Osteoblast (primary cell): ENCODE data around the gene ATP12A. TPM values are rescaled to one million over a fixed set of nuclear protein-coding genes. Genes with fewer than 3 reads are reported as not detected.
"Not testable (repeated sequence)": the region's sequence is repeated elsewhere in the genome, so short reads cannot be mapped to it uniquely, and the experiment has no call there.

Experiments used
- DNase-seq: peaks from one replicate; pipeline ENCODE4 v3.0.0; 2011; ENCODE audit warnings: low spot score, mixed read lengths; ENCODE audit not compliant: insufficient read length; ENCODE audit errors: missing footprints
- H2AFZ ChIP-seq: 2 replicates; pipeline ENCODE4 v1.6.0; 2011; ENCODE audit warnings: mild to moderate bottlenecking, low read length
- H3K27ac ChIP-seq: 2 replicates; pipeline ENCODE4 v1.5.1; 2011; ENCODE audit warnings: mild to moderate bottlenecking, low read depth, low read length, moderate library complexity
- H3K27me3 ChIP-seq: 2 replicates; pipeline ENCODE4 v1.6.0; 2012; ENCODE audit warnings: mild to moderate bottlenecking, control low read depth, inconsistent platforms, low read length, moderate library complexity; ENCODE audit not compliant: insufficient read depth
- H3K36me3 ChIP-seq: 2 replicates; pipeline ENCODE4 v1.5.1; 2011; ENCODE audit warnings: mild to moderate bottlenecking, low read length, control low read depth, moderate library complexity; ENCODE audit not compliant: insufficient read depth
- H3K4me1 ChIP-seq: 2 replicates; pipeline ENCODE4 v1.5.1; 2011; ENCODE audit warnings: mild to moderate bottlenecking, low read length, control low read depth, moderate library complexity; ENCODE audit not compliant: insufficient read depth
- H3K4me2 ChIP-seq: 2 replicates; pipeline ENCODE4 v1.6.0; 2011; ENCODE audit warnings: mild to moderate bottlenecking, low read length; ENCODE audit not compliant: insufficient read depth
- H3K4me3 ChIP-seq: fragments of 200-600 bp; sonication (generic); 3 replicates; pipeline ENCODE4 v1.5.1; 2012; ENCODE audit warnings: mild to moderate bottlenecking, low read length, inconsistent platforms; ENCODE audit not compliant: insufficient read depth
- H3K79me2 ChIP-seq: 2 replicates; pipeline ENCODE4 v1.6.0; 2012; ENCODE audit warnings: mild to moderate bottlenecking, low read length, control low read depth, inconsistent platforms; ENCODE audit not compliant: insufficient read depth
- H3K9me3 ChIP-seq: 2 replicates; pipeline ENCODE4 v1.5.1; 2011; ENCODE audit warnings: low read depth, low read length, control low read depth
- H4K20me1 ChIP-seq: 2 replicates; pipeline ENCODE4 v1.6.0; 2012; ENCODE audit warnings: mild to moderate bottlenecking, low read length, control low read depth; ENCODE audit not compliant: insufficient read depth
- total RNA-seq: library from RNA; depleted of rRNA; stranded (reverse); fragments of >200 nt; gene quantifications from 2 replicates; pipeline ENCODE4 v1.2.3, GENCODE V29; 2012
- TF ChIP-seq, protein P1 (sequence below): IDR thresholded peaks from 2 replicates; pipeline ENCODE4 v1.5.1; 2011; ENCODE audit warnings: mild to moderate bottlenecking, low read depth, low read length, moderate library complexity; ENCODE audit errors: extremely low read depth

The ATP12A gene
- total RNA-seq, 1 donor = not detected

DNA sequence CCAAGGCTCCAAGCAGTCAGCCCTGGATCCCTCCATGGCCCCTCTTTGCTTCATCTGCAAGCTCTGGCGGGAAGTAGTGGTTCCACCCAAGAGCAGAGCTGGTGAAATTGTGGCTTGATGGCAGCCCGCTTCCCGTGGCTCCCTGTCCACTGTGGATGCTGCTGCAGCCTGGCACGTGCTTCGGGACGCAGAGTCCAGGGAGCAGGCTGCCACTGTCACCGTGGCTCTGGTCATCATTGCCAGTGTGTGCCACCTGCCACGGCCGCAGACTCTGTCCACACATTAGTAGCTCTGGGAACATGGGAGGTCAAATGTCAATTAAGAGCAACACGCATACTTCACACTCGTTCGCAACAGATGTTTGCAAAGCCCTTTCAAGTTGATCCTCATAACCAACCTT lies 43.0 kb downstream of the ATP12A start:
- no peak for DNase-seq
- Histone ChIP-seq H3K27me3 (no peaks in the 10 kb centered on the region), H3K4me1 (no peaks in the 10 kb centered on the region)

DNA sequence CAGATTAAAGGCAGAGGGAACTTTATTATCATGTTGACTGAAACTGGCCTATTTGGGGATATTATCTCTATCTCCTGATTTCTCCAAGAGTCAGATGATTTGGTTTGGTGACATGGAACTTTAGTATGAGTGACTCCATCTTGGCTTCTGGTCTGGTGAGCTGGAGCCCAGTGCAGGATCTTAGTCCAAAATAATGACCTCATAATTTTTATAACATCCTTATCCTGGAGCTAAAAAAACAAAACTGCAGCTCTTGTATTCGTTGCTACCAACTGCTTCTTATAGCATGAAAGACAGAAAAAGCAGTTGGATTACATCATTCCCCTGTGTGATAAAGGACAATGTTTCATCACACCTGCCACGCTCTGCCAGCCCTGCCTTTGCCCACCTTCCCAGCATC lies 44.5 kb downstream of the ATP12A start:
- H3K4me3 ChIP-seq = no peak overlapping the region
- H3K27me3 ChIP-seq = no peaks in the 10 kb centered on the region
- no peak overlapping the region for H3K27ac ChIP-seq
- TF ChIP-seq, protein P1, sequence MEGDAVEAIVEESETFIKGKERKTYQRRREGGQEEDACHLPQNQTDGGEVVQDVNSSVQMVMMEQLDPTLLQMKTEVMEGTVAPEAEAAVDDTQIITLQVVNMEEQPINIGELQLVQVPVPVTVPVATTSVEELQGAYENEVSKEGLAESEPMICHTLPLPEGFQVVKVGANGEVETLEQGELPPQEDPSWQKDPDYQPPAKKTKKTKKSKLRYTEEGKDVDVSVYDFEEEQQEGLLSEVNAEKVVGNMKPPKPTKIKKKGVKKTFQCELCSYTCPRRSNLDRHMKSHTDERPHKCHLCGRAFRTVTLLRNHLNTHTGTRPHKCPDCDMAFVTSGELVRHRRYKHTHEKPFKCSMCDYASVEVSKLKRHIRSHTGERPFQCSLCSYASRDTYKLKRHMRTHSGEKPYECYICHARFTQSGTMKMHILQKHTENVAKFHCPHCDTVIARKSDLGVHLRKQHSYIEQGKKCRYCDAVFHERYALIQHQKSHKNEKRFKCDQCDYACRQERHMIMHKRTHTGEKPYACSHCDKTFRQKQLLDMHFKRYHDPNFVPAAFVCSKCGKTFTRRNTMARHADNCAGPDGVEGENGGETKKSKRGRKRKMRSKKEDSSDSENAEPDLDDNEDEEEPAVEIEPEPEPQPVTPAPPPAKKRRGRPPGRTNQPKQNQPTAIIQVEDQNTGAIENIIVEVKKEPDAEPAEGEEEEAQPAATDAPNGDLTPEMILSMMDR = no peak
- no peak overlapping the region for H2AFZ ChIP-seq
- H3K9me3 ChIP-seq = no peaks in the 10 kb centered on the region
- no peak for DNase-seq
- H3K4me1 ChIP-seq = no peaks in the 10 kb centered on the region
- H3K79me2 ChIP-seq = no peaks in the 10 kb centered on the region
- H4K20me1 ChIP-seq = no peaks in the 10 kb centered on the region
- no peaks in the 10 kb centered on the region for H3K36me3 ChIP-seq
- H3K4me2 ChIP-seq = no peak overlapping the region

More for the DNA sequence above, 43.0 kb downstream of the ATP12A start:
- no peak overlapping the region for H3K4me3 ChIP-seq
- no peak overlapping the region for H3K4me2 ChIP-seq
- no peaks in the 10 kb centered on the region for H4K20me1 ChIP-seq
- no peaks in the 10 kb centered on the region for H3K79me2 ChIP-seq
- no peaks in the 10 kb centered on the region for H3K36me3 ChIP-seq
- no peak overlapping the region for H3K27ac ChIP-seq
- no peaks in the 10 kb centered on the region for H3K9me3 ChIP-seq
- no peak overlapping the region for H2AFZ ChIP-seq
- TF ChIP-seq, protein P1 = no peak

DNA sequence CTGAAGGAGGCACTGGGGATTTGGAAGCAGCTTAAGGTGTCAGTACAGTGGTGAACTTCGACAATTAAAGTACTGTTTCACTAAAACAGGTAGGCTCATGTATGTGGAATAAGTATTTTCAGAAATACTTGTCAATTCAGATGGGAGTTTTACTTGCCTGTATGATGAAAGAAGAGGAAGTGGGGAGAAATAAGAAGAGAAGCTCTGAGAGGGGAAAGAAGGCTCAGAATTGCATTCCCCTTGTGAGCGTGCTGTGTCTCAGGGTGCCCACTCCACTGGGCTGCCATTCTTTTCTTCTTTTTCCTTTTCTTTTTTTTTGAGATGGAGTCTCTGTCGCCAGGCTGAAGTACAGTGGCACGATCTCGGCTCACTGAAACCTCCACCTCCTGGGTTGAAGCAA lies 45.2 kb downstream of the ATP12A start:
- Histone ChIP-seq H3K27me3 (no peaks in the 10 kb centered on the region), H2AFZ (no peak overlapping the region), H3K9me3 (no peaks in the 10 kb centered on the region), H3K27ac (no peak overlapping the region), H3K79me2 (no peaks in the 10 kb centered on the region), H3K4me3 (no peak overlapping the region), H3K36me3 (no peaks in the 10 kb centered on the region), H4K20me1 (no peaks in the 10 kb centered on the region), H3K4me2 (no peak overlapping the region), H3K4me1 (no peaks in the 10 kb centered on the region)
- no peak for DNase-seq
- TF ChIP-seq, protein P1 = no peak

DNA sequence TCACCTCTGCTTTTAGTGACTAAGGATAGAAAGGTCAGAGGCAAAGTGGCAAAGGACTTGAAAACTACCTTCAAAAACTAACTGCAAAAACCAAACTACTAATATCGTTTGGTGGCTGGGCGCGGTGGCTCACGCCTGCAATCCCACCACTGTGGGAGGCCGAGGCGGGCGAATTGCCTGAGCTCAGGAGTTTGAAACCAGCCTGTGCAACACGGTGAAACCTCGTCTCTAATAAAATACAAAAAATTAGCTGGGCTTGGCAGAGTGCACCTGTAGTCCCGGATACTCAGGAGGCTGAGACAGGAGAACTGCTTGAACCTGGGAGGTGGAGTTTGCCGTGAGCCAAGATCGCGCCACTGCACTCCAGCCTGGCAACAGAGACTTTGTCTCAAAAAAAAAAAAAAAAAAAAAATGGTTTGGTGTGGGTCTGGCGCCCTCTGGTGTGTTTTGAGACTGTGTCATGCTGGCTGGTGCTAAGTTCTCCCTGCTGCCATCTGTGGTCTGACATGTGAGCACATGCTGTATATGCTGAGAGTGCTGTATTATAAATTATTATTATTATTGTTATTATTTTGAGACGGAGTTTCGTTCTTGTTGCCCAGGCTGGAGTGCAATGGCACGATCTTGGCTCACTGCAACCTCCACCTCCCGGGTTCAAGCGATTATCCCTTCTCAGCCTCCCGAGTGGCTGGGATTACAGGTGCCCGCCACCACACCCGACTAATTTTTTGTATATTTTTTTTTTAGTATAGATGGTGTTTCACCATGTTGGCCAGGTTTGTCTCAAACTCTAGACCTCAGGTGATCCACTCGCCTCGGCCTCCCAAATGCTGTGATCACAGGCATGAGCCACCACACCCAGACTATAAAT lies 47.8 kb downstream of the ATP12A start:
- Histone ChIP-seq H3K9me3 (no peaks in the 10 kb centered on the region), H3K4me2 (no peak overlapping the region), H3K27me3 (no peaks in the 10 kb centered on the region), H3K27ac (no peak overlapping the region), H4K20me1 (no peaks in the 10 kb centered on the region), H3K79me2 (no peaks in the 10 kb centered on the region), H2AFZ (no peak overlapping the region), H3K36me3 (no peaks in the 10 kb centered on the region), H3K4me1 (no peaks in the 10 kb centered on the region), H3K4me3 (no peak overlapping the region)
- TF ChIP-seq, protein P1 = peak; percentile 79
- DNase-seq = peak; percentile 98

DNA sequence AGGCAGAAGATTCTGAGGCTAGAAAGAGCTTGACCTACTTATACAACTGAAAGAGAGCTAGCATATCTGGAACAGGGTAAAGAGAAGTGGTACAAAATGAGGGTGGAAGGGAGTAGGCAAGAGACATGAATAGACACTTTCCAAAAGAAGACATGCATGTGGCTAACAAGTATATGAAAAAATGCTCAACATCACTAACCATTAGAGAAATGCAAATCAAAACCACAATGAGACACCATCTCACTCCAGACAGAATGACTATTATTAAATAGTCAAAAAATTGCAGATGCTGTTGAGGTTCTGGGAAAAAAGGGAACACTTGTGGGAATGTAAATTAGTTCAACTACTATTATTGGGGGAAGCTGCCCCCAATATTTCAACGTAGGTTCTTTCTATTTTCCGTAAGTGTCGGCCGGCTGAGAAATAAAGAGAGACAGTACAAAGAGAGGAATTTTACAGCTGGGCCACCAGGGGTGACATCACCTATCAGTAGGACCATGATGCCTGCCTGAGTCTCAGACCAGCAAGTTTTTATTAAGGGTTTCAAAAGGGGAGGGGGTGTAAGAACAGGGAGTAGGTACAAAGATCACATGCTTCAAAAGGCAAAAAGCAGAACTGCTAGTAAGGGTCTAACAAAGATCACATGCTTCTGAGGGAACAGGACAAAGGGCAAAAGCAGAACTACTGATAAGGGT lies 50.8 kb downstream of the ATP12A start:
- not testable (repeated sequence) for DNase-seq, H3K4me3 ChIP-seq, H3K27ac ChIP-seq, H3K9me3 ChIP-seq, H2AFZ ChIP-seq, H3K4me2 ChIP-seq, H3K79me2 ChIP-seq, H3K36me3 ChIP-seq, H3K4me1 ChIP-seq, H4K20me1 ChIP-seq, H3K27me3 ChIP-seq
